Urinary bladder (tissue), 4 donors: ENCODE measurements around the gene GTSF1L. TPM values are rescaled to one million over a fixed set of nuclear protein-coding genes. Genes with fewer than 3 reads are reported as not detected.

Experiments
- DNase-seq: peaks from one replicate; pipeline ENCODE4 v3.0.0-alpha.2; 2015; ENCODE audit errors: extremely low spot score
- H3K27ac ChIP-seq: one replicate; pipeline ENCODE4 v1.5.1; 2013; ENCODE audit warnings: low read depth, mild to moderate bottlenecking, moderate library complexity
- H3K36me3 ChIP-seq: one replicate; pipeline ENCODE4 v1.6.1; 2013; ENCODE audit warnings: mild to moderate bottlenecking, moderate library complexity; ENCODE audit not compliant: insufficient read depth
- H3K4me1 ChIP-seq: one replicate; pipeline ENCODE4 v1.6.1; 2013; ENCODE audit warnings: mild to moderate bottlenecking, moderate library complexity; ENCODE audit not compliant: insufficient read depth
- H3K4me3 ChIP-seq: one replicate; pipeline ENCODE4 v1.5.1; 2013; ENCODE audit warnings: low read depth, low read length
- WGBS: extraction: QIAGEN DNeasy Blood & Tissue Kit; methylation state at CpG from one replicate; pipeline ENCODE4 v1.1.7; 2013; 5-methylcytosine and 5-hydroxymethylcytosine counted together
- polyA plus RNA-seq: library from polyadenylated mRNA; stranded (reverse); fragments of 200-250 nt; gene quantifications from one replicate; pipeline ENCODE4 v1.2.3, GENCODE V29; 2013
- total RNA-seq: library from RNA; depleted of rRNA; stranded (reverse); fragments of >200 nt; gene quantifications from one replicate; pipeline ENCODE4 v1.2.3, GENCODE V29; 2014
- donor health status: healthy with polysubstance abuse.
- donor health status: healthy.

The GTSF1L gene
- total and polyA plus RNA-seq, 2 donors, result not detected

DNA sequence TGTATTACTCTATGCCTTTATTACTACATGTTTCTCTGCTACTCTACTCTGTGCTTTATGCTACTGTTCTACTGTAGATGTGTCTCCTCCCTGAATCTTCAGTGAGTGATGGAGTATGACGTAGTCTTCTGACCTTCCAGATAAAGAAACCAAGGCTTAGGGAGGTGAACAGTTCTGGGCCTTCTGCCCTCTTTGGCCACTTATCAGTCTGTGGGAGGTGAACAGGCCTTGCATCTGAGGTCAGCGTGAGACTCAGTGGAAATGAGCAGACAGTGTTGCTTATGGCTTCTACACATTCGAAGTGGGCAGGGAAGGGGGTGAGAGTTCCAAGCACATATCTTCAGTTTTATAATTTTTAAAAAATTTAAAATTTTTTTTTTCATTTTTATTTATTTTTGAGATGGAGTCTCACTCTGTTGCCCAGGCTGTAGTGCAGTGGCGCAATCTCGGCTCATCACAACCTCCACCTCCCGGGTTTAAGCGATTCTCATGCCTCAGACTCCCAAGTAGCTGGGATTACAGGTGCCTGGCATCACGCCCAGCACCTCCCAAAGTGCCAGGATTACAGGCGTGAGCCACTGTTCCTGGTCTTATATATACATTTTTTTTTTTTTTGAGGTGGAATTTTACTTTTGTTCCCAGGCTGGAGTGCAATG is 35.7 kb downstream of the GTSF1L start:
- H3K27ac ChIP-seq, result no peak overlapping the region
- no peak overlapping the region for H3K4me3 ChIP-seq
- H3K36me3 ChIP-seq, result no peaks in the 10 kb centered on the region
- 92% methylated on average over 9 of the region's 9 CpGs for WGBS
- DNase-seq, result no peak
- H3K4me1 ChIP-seq, result no peaks in the 10 kb centered on the region

DNA sequence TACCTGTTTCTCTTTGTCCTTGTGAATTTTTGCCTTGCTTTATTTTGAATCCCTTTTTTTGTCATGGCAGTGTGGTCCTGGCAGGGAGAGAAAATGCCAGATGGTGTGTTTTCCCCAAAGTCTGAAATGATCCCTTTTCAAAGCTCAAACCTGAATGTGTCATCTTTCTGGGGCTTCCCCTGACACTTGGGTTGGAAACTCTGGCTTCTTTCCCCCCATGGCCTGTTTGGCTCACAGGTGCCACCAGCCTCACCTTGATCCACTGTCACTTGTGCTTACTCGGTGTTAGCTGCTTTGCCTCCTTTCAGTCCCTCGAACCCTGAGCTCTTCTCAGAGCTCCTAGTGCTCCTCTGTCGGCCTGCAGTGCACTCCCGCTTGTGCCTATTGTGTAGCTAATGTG is 37.6 kb downstream of the GTSF1L start:
- Histone ChIP-seq H3K36me3 (no peaks in the 10 kb centered on the region), H3K27ac (no peak overlapping the region), H3K4me1 (no peaks in the 10 kb centered on the region), H3K4me3 (no peak overlapping the region)
- DNase-seq, result no peak
- 89% methylated on average over 4 of the region's 4 CpGs for WGBS

DNA sequence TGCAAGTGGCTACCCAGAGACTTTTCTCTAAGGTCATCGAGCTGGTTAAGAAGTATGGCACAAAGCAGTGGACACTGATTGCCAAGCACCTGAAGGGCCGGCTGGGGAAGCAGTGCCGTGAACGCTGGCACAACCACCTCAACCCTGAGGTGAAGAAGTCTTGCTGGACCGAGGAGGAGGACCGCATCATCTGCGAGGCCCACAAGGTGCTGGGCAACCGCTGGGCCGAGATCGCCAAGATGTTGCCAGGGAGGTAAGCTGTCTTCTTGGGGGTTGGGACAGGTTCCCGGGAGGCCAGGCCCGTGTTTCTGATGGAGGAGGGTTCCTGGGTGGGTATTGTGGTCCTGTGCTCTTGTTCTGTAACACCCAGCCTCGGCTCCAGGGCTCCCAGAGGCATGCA is 40.0 kb downstream of the GTSF1L start:
- 94% methylated on average over 13 of the region's 13 CpGs for WGBS
- Histone ChIP-seq H3K4me1 (no peaks in the 10 kb centered on the region), H3K4me3 (no peak overlapping the region), H3K36me3 (no peaks in the 10 kb centered on the region), H3K27ac (no peak overlapping the region)
- no peak for DNase-seq

DNA sequence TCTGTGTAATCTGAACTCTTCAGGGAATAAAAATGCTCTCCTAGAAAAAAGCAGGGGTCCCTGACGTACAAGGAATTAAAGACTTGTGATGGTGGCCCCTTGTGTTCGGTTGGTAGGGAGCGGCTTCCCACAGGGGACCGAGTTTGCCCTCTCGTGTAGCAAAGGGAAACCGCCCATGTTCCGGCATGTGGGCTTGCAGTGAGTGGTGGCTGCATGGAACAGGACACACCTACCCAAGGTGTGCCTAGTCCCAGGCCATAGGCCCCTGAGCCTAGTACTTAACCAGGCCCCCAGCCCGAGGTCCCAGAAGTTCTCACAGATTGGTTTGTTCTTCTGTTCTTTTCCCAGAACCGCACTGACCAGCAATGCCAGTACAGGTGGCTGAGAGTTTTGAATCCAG is 44.4 kb downstream of the GTSF1L start:
- no peak overlapping the region for H3K4me3 ChIP-seq
- H3K36me3 ChIP-seq, result no peaks in the 10 kb centered on the region
- 96% methylated on average over 9 of the region's 9 CpGs for WGBS
- no peak for DNase-seq
- H3K27ac ChIP-seq, result no peak overlapping the region
- no peaks in the 10 kb centered on the region for H3K4me1 ChIP-seq

DNA sequence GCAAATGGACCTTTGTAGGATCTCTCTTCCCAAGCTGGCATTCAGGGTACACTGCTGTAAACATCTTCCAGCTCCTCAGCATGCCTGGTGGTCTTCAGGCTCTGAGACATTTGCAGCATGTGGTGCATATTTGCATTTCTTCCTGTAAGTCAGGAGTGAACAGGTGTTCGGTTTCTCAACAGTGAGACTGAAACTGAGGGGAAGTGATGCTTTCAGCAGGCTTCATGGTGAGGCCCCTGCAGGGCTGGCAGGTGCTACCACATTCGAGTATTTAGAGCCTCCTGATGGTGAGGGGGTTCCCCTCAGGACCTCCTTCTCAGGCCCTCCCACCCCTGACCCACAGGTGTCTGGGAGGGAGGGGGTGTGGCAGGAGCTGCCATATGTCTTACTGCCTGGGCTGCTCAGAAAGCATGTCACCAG is 44.8 kb downstream of the GTSF1L start:
- H3K4me3 ChIP-seq, result no peak overlapping the region
- WGBS, result 70% methylated on average over 2 of the region's 2 CpGs
- DNase-seq, result no peak
- H3K36me3 ChIP-seq, result no peaks in the 10 kb centered on the region
- no peak overlapping the region for H3K27ac ChIP-seq
- no peaks in the 10 kb centered on the region for H3K4me1 ChIP-seq

DNA sequence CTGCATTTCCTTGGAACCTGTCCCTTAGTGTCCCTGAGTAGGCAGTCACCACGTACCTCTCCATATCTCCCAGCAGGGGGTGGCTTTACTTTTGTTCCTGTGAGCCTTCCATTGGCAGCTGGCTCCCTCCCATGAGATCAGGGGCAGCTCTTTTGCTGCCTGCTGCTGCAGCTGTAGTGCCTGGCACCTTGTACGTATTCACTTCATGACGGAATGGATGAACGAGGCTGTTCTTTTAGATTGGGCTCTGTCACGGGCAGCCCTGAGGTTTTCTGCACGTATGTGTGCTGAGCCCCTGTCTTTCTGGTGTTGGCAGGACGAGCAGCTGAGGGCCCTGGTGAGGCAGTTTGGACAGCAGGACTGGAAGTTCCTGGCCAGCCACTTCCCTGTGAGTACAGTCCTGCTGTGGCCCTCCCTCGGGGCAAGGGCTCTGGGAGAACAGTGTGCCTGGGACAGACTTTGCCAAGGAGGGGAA is 45.3 kb downstream of the GTSF1L start:
- WGBS, result 85% methylated on average over 8 of the region's 8 CpGs
- Histone ChIP-seq H3K4me1 (no peaks in the 10 kb centered on the region), H3K36me3 (no peaks in the 10 kb centered on the region), H3K4me3 (no peak overlapping the region), H3K27ac (no peak overlapping the region)
- DNase-seq, result no peak

DNA sequence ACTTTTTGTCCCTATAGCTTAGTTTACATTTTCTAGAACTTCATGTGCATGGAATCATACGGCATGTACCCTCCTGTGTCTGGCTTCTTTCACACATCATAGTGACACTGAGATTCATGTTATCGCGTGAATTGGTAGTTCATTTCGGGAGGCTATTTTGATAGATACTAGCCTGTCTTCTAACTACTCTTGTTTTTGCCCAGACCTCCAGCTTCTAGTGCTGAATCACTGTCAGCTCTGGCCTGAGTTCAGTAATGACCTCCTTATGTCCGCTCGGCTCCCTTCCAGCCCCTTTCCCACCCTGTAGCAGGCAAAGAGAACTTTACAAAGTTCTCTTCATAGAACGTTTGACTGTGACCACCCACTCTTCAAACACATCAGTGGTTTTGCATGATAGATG is 45.8 kb downstream of the GTSF1L start:
- 90% methylated on average over 7 of the region's 7 CpGs for WGBS

DNA sequence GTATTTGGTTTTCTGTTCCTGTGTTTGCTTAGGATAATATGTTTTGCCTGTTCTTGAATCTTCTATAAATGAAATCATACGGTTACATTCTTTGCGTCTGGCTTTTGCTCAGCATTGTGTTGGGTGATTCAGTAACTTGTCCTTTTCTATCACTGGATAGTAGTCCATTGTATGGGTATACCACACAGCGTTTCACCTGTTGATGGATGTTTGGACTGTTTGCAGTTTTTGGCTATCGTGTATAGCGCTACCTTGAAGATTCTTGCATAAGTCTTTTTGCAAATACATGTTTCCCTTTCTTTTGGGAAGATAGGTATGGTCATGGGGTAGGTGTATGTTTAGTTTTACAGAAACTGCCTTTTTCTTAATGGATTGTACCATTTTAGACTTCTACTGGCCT is 50.4 kb downstream of the GTSF1L start:
- no peak for DNase-seq
- 97% methylated on average over 5 of the region's 5 CpGs for WGBS
- H3K27ac ChIP-seq, result no peak overlapping the region
- H3K4me3 ChIP-seq, result no peak overlapping the region
- H3K4me1 ChIP-seq, result no peaks in the 10 kb centered on the region
- no peaks in the 10 kb centered on the region for H3K36me3 ChIP-seq

More for the DNA sequence above, 45.8 kb downstream of the GTSF1L start:
- Histone ChIP-seq H3K4me3 (no peak overlapping the region), H3K4me1 (no peaks in the 10 kb centered on the region), H3K36me3 (no peaks in the 10 kb centered on the region), H3K27ac (no peak overlapping the region)
- DNase-seq, result no peak

Other genes starting within 250 kb of the GTSF1L start
- gene L3MBTL1, start 219.3 kb downstream of the GTSF1L start, total RNA-seq, result 14.5 TPM
- gene L3MBTL1, start 219.3 kb downstream of the GTSF1L start, polyA plus RNA-seq, result 5.6 TPM
- 6.2 TPM for gene SGK2, start 168.0 kb downstream of the GTSF1L start, total RNA-seq
- gene SGK2, start 168.0 kb downstream of the GTSF1L start, polyA plus RNA-seq, result 1.9 TPM
- gene IFT52, start 136.1 kb downstream of the GTSF1L start, total RNA-seq, result 56.6 TPM
- gene IFT52, start 136.1 kb downstream of the GTSF1L start, polyA plus RNA-seq, result 28.9 TPM
- 2.3 TPM for gene MYBL2, start 59.9 kb downstream of the GTSF1L start, total RNA-seq
- 0.38 TPM for gene MYBL2, start 59.9 kb downstream of the GTSF1L start, polyA plus RNA-seq
- gene TOX2, start 187.8 kb upstream of the GTSF1L start, total RNA-seq, result 1.6 TPM
- 38.0 TPM for gene TOX2, start 187.8 kb upstream of the GTSF1L start, polyA plus RNA-seq